ENCODE data around the gene AOC2. TPM values are rescaled to one million over a fixed set of nuclear protein-coding genes. Genes with fewer than 3 reads are reported as not detected.

AOC2 gene
- total RNA-seq, 1 donor from 2014 or later = not detected

- no peaks in the 10 kb centered on the region for H3K27me3 ChIP-seq
- DNase-seq (ENCODE audit: low spot score in 2 of 2) = no peak
- peak overlapping the region; percentile 76 to 88 for H3K4me3 ChIP-seq
- H3K27ac ChIP-seq = peak overlapping the region; percentile 88 to 89
- no peak for TF ChIP-seq CTCF (IDR thresholded peaks at IDR 0.05)
- intact Hi-C loops (cut with DNase I) = no loop called here
- H3K9me3 ChIP-seq = no peaks in the 10 kb centered on the region
- peaks cover 6 to 12% of the 10 kb centered on the region in 2 donors for H3K4me1 ChIP-seq
- H3K36me3 ChIP-seq = peaks cover 34 to 37% of the 10 kb centered on the region in 2 donors
Observed at GRCh38 chr17:42833767-42834422, 10.5 kb upstream of the AOC2 start.

- no peak for DNase-seq (ENCODE audit: low spot score in 2 of 2)
- no peak for TF ChIP-seq CTCF (IDR thresholded peaks at IDR 0.05)
- peaks cover 52 to 55% of the 10 kb centered on the region in 2 donors for H3K36me3 ChIP-seq
- H3K27me3 ChIP-seq = no peaks in the 10 kb centered on the region
- H3K9me3 ChIP-seq = no peaks in the 10 kb centered on the region
- H3K27ac ChIP-seq = no peak overlapping the region
- intact Hi-C loops (cut with DNase I) = no loop called here
- no peak overlapping the region for H3K4me3 ChIP-seq
- H3K4me1 ChIP-seq = peaks cover 6 to 12% of the 10 kb centered on the region in 2 donors
Observed at GRCh38 chr17:42835732-42836131, 8.6 kb upstream of the AOC2 start.

GRCh38 chr17:42841975-42842685 lies 2.2 kb upstream of the AOC2 start:
- Histone ChIP-seq H3K27ac (no peak overlapping the region), H3K27me3 (no peaks in the 10 kb centered on the region), H3K9me3 (no peaks in the 10 kb centered on the region), H3K4me3 (no peak overlapping the region), H3K36me3 (peaks cover 68 to 81% of the 10 kb centered on the region in 2 donors), H3K4me1 (no peaks in the 10 kb centered on the region)
- no peak for TF ChIP-seq CTCF (IDR thresholded peaks at IDR 0.05)
- intact Hi-C loops (cut with DNase I) = loop anchor here (10.0 kb wide), 1 partner anchor 153 kb away; the partner anchor contains the start of gene RPL27
- no peak for DNase-seq (ENCODE audit: low spot score in 2 of 2)

DNA sequence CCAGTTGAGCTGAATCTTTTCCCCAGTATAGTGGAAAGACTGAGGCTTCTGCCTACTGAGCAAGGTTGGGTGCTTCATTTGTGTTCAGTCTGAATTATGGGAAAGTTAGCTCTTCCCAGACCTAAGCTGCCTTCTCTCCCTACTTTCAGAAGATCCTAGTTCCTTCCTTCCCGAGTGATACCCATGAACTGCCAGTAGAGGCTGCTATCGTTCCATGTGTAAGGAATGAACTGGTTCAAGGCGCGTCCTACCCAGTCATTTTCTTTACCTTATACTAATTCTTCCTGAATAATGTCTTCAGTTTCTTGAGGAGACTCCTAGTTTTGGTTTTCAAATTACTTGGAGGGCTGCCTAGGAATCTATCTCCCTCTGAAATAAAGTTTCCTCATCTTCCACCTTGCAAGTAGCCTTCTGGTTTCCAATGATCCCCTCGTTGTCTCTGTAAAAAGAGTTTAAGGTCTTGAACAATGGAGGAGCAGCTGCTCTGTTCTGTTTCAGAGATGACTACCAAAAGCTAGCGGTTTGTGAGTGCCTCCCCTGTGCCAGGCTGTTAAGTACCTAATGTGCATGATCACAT lies 934 bp upstream of the AOC2 start:
- peak overlapping the region in 1 of 2 donors; percentile 17 for H3K27ac ChIP-seq
- intact Hi-C loops (cut with DNase I) = loop anchor here (1.0 to 10.0 kb wide), 3 partner anchors 86 to 151 kb away; partner anchors contain the start of gene RPL27

More for the DNA sequence above, 934 bp upstream of the AOC2 start:
- no peak for DNase-seq (ENCODE audit: low spot score in 2 of 2)
- H3K4me1 ChIP-seq = no peaks in the 10 kb centered on the region
- no peaks in the 10 kb centered on the region for H3K27me3 ChIP-seq
- H3K4me3 ChIP-seq = no peak overlapping the region
- H3K9me3 ChIP-seq = no peaks in the 10 kb centered on the region
- peak; percentile 93 to 96 (median 95) for TF ChIP-seq CTCF (IDR thresholded peaks at IDR 0.05)
- H3K36me3 ChIP-seq = peaks cover 56 to 68% of the 10 kb centered on the region in 2 donors

All from ascending aorta (tissue), 2 donors.